Measurements from ENCODE around the gene PYGB. TPM values are rescaled to one million over a fixed set of nuclear protein-coding genes. Genes with fewer than 3 reads are reported as not detected.

The PYGB gene
- total RNA-seq, 4 donors from 2014 or later, result 63.7 to 94.6 (median 82.4) TPM

DNA sequence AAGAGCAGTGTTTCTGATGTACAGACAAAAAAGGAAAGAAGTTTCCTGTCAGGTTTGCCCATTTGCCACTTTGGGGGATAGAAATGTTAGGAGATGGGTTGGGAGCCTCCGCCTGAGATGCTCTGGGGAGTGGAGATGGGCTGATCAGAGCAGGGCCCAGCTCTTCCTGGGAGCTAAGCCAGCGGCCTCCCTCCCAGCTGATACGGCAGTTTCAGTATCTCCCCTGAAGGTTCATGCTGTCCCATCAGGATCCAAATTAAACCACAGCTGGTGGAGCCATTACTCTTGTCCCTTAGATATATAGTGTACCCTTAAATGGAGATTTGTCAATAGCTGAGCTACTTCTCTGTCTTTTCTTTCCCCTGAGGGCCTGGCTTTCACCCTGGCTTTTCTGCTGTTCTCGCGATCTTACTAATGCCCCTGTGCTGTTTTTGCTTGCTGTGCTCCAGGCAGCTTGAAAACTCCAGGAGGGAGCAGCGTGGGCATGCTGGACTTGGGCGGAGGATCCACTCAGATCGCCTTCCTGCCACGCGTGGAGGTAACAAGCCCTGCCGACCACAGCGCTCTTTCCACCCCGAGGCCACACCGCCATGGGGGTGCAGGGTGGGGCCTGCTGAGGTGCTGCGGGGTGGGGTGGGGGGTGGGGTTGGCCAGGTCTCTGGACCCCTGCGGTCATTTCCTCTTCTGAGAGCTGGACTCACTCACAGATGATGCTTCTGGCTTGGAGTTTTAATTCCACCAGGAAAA is 31.5 kb upstream of the PYGB start:
- DNase-seq (ENCODE audit: low spot score), result no peak
- TF ChIP-seq, protein P1, sequence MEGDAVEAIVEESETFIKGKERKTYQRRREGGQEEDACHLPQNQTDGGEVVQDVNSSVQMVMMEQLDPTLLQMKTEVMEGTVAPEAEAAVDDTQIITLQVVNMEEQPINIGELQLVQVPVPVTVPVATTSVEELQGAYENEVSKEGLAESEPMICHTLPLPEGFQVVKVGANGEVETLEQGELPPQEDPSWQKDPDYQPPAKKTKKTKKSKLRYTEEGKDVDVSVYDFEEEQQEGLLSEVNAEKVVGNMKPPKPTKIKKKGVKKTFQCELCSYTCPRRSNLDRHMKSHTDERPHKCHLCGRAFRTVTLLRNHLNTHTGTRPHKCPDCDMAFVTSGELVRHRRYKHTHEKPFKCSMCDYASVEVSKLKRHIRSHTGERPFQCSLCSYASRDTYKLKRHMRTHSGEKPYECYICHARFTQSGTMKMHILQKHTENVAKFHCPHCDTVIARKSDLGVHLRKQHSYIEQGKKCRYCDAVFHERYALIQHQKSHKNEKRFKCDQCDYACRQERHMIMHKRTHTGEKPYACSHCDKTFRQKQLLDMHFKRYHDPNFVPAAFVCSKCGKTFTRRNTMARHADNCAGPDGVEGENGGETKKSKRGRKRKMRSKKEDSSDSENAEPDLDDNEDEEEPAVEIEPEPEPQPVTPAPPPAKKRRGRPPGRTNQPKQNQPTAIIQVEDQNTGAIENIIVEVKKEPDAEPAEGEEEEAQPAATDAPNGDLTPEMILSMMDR (IDR thresholded peaks at IDR 0.05), result no peak
- no peak for ATAC-seq (ENCODE audit: low FRiP score)

DNA sequence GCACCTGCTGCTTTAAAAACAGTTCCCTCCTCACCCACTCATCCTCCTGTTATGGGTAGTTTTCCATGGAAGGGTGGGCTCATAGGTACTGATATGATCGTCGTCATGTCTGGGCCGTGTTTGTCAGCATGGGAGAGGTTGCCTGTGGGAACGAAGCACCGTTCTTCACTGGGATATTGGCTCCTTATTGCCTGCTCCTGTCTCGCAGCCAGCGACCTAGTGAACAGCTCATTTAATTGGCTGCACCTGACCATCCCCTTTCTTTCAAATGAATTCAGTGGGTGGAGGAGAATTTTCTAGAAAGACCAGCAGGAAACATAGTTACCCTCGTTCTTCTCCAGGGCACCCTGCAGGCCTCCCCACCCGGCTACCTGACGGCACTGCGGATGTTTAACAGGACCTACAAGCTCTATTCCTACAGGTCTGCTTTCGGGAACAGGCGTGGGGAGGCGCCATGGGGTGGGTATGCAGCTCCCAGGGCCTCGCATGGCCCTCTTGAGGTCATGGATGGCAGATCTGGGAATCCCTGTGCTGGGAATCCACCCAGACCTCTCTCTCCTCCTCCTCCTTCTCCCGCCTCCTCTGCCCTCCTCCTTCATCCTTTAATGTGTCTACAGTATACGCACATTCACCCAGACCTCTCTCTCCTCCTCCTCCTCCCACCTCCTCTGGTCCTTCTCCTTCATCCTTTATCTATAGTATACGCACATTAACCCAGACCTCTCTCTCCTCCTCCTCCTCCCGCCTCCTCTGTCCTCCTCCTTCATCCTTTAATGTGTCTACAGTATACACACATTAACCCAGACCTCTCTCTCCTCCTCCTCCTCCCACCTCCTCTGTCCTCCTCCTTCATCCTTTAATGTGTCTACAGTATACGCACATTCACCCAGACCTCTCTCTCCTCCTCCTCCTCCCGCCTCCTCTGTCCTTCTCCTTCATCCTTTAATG is 30.4 kb upstream of the PYGB start:
- ATAC-seq (ENCODE audit: low FRiP score) (no peak), DNase-seq (ENCODE audit: low spot score) (no peak)
- TF ChIP-seq, protein P1 (IDR thresholded peaks at IDR 0.05), result no peak

DNA sequence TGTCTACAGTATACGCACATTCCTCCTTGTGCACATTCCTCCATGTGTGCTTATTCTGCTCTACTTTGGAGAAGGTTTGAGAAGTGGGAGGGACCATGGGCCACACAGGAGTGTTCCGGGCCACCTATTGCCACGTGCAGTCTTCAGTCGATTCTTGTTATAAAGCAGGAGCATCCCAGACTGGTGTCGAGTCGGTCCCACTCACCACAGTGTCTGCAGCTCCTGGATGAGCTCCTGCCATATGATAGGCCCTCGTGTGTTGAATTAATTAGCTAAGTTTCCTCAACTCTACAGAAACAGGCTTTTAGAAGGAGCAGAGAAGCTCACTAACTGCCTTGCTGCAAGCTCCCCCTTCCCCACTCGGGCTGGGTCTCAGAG is 29.8 kb upstream of the PYGB start:
- no peak for DNase-seq (ENCODE audit: low spot score)
- no peak for ATAC-seq (ENCODE audit: low FRiP score)
- TF ChIP-seq, protein P1 (IDR thresholded peaks at IDR 0.05), result no peak

DNA sequence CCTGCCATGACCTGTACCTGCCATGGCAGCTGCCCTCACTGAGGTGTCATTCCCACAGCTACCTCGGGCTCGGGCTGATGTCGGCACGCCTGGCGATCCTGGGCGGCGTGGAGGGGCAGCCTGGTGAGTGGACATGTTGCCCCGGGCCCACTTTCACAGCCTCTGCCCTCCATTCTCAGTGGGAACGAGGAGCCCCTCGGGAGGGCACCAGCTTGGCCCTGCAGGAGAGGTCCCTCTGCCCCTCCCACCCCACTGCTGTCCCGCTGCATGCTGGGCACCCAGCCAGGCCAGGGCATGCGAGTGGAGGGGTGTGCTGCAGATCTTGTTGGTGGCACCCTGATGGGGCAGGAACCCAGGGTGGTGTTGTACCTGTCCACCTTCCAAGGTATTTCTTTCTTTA is 29.4 kb upstream of the PYGB start:
- DNase-seq (ENCODE audit: low spot score) (no peak), ATAC-seq (ENCODE audit: low FRiP score) (no peak)
- TF ChIP-seq, protein P1 (IDR thresholded peaks at IDR 0.05), result no peak

DNA sequence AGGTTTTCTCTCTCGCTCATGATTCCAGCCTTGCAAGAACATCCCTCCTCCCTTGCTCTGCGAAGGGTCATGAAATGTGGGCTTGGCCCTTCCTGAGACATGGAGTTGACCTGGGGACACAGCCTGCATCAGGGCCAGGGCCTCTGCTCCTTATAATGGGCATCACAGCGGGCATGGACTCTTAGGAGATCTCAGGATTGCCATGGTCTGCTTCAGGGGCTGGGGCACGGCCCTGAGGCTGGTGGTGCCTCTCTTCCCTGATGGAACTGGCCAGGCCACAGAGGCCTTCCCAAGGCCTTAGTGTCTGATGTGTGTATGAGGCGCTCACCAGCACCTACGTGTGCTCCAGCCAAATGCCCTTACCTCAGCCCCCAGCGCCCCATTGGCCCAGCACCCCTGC is 28.5 kb upstream of the PYGB start:
- DNase-seq (ENCODE audit: low spot score), result no peak
- TF ChIP-seq, protein P1 (IDR thresholded peaks at IDR 0.05), result no peak
- ATAC-seq (ENCODE audit: low FRiP score), result no peak

DNA sequence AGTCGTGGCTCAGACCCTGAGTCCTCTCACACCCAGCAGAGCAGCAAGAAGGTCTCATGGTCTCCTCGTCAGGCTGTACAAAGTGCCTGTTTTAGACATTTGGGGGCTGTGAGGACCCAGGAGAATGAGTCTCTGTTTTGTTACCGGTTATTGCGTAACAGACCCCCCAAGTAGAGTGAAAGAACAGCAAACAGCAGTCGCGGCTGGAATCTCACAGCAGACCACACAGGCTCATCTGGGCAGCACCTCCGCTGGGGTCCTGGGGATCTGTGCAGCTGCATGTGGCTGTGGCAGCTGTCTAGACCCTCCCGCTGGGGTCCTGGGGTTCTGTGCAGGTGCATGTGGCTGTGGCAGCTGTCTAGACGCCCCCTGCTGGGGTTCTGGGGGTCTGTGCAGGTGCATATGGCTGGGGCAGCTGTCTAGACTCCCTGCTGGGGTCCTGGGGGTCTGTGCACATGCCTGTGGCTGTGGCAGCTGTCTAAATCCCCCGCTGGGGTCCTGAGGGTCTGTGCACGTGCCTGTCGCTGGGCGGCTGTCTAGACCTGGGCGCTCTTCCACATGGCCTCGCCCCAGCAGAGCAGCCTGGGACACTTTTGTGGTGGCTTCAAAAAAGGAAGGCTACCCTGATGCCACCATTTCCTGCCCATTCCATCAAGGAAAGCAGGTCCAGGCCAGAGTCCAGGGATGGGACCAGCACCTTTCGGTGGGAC is 27.7 kb upstream of the PYGB start:
- DNase-seq (ENCODE audit: low spot score) (no peak), ATAC-seq (ENCODE audit: low FRiP score) (no peak)
- TF ChIP-seq, protein P1 (IDR thresholded peaks at IDR 0.05), result no peak
